Erythroblast (primary cell): ENCODE data around the gene VSTM2L.
"Not testable (repeated sequence)": the region's sequence is repeated elsewhere in the genome, so short reads cannot be mapped to it uniquely, and the experiment has no call there.

Experiments
- GATA1 ChIP-seq: IDR thresholded peaks from 2 replicates; pipeline ENCODE4 v1.6.1; 2011; ENCODE audit warnings: low read depth, mild to moderate bottlenecking, control low read depth, low read length, moderate library complexity
- POLR2A ChIP-seq: IDR thresholded peaks from 2 replicates; pipeline ENCODE4 v1.6.1; 2011; ENCODE audit warnings: mild to moderate bottlenecking, low read length

GRCh38 chr20:37963483-37963882, 60.6 kb downstream of the VSTM2L start:
- TF ChIP-seq POLR2A, GATA1: not testable (repeated sequence)
